Measurements from ENCODE around the gene HECTD2.

GRCh38 chr10:91493313-91493712 lies 83.2 kb downstream of the HECTD2 start:
- TF ChIP-seq CTCF (IDR thresholded peaks at IDR 0.05), result peak; percentile 16 to 38 (median 16)
- TF ChIP-seq POLR2A (IDR thresholded peaks at IDR 0.05), result no peak
